Measurements from ENCODE around the gene SPATA1.
A peak's percentile ranks its signal among the peaks of the same experiment; 100 is the strongest.

SPATA1 gene

DNA sequence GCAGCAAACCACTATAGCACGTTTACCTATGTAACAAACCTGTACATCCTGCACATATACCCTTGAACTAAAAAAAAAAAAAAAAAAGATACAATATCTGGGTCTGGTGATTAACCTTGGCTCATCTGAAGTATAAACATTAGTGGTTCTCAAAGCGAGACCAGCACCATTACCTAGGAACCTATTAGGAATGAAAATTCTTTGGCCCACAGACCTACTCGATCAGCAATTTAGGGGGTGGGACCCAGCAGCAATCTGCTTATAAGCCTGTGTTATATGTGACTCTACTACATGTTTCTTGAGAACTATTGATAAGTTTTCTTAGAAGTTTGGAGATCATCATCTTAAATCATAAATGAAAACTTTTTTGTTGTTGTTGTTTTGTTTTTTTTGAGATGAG, 9.7 kb upstream of the SPATA1 start:
- H3K9me3 ChIP-seq (ENCODE audit: insufficient read depth, low read depth, low read length) = no peaks in the 10 kb centered on the region
- no peak overlapping the region for H3K9ac ChIP-seq (ENCODE audit: low read depth, low read length, poor library complexity, severe bottlenecking)
- H3K36me3 ChIP-seq (ENCODE audit: insufficient read depth, low read length) = peaks cover 95% of the 10 kb centered on the region
- no peak overlapping the region for H3K4me2 ChIP-seq (ENCODE audit: low read depth, low read length, poor library complexity, severe bottlenecking)
- TF ChIP-seq CTCF (conservative IDR thresholded peaks at IDR 0.05; ENCODE audit: low read length) = no peak
- no peak overlapping the region for H2AFZ ChIP-seq (ENCODE audit: low read length)
- H3F3A ChIP-seq (ENCODE audit: low read depth) = 0 out of 2 replicates have a peak, but pooled peaks cover 4% of the 10 kb centered on the region
- H4K20me1 ChIP-seq (ENCODE audit: insufficient read depth, low read length, poor library complexity, severe bottlenecking) = peaks cover 34% of the 10 kb centered on the region
- no peaks in the 10 kb centered on the region for H3K27me3 ChIP-seq (ENCODE audit: insufficient read depth, low read length, poor library complexity, severe bottlenecking)
- H3K4me3 ChIP-seq (ENCODE audit: low read length, poor library complexity, severe bottlenecking) = no peak overlapping the region
- peaks cover 20% of the 10 kb centered on the region for H3K4me1 ChIP-seq (ENCODE audit: insufficient read depth, low read length, poor library complexity, severe bottlenecking)
- H3K9me2 ChIP-seq (replicated peaks; ENCODE audit: low read depth, low read length) = no peaks in the 10 kb centered on the region
- H3K79me2 ChIP-seq (ENCODE audit: insufficient read depth, low read length) = peaks cover 28% of the 10 kb centered on the region

GRCh38 chr1:84497631-84498275, 8.4 kb upstream of the SPATA1 start:
- Histone ChIP-seq H3K9me2 (replicated peaks; ENCODE audit: low read depth, low read length) (no peaks in the 10 kb centered on the region), H4K20me1 (ENCODE audit: insufficient read depth, low read length, poor library complexity, severe bottlenecking) (peaks cover 46% of the 10 kb centered on the region), H3K79me2 (ENCODE audit: insufficient read depth, low read length) (peaks cover 40% of the 10 kb centered on the region), H3K27me3 (ENCODE audit: insufficient read depth, low read length, poor library complexity, severe bottlenecking) (no peaks in the 10 kb centered on the region), H3K4me2 (ENCODE audit: low read depth, low read length, poor library complexity, severe bottlenecking) (no peak overlapping the region), H3K4me3 (ENCODE audit: low read length, poor library complexity, severe bottlenecking) (no peak overlapping the region), H2AFZ (ENCODE audit: low read length) (no peak overlapping the region), H3K36me3 (ENCODE audit: insufficient read depth, low read length) (peaks cover 84% of the 10 kb centered on the region), H3K9ac (ENCODE audit: low read depth, low read length, poor library complexity, severe bottlenecking) (no peak overlapping the region), H3K4me1 (ENCODE audit: insufficient read depth, low read length, poor library complexity, severe bottlenecking) (peaks cover 29% of the 10 kb centered on the region), H3K9me3 (ENCODE audit: insufficient read depth, low read depth, low read length) (no peaks in the 10 kb centered on the region), H3F3A (ENCODE audit: low read depth) (0 out of 2 replicates have a peak, but pooled peaks cover 4% of the 10 kb centered on the region)
- TF ChIP-seq CTCF (conservative IDR thresholded peaks at IDR 0.05; ENCODE audit: low read length) (no peak), EZH2phosphoT487 (IDR thresholded peaks at IDR 0.05; ENCODE audit: borderline replicate concordance) (no peak)

- Histone ChIP-seq H4K20me1 (ENCODE audit: insufficient read depth, low read length, poor library complexity, severe bottlenecking) (peaks cover 76% of the 10 kb centered on the region), H3K4me3 (ENCODE audit: low read length, poor library complexity, severe bottlenecking) (peak overlapping the region; percentile 96), H3K36me3 (ENCODE audit: insufficient read depth, low read length) (peaks cover 33% of the 10 kb centered on the region), H3K4me1 (ENCODE audit: insufficient read depth, low read length, poor library complexity, severe bottlenecking) (peaks cover 53% of the 10 kb centered on the region), H3K9me3 (ENCODE audit: insufficient read depth, low read depth, low read length) (no peaks in the 10 kb centered on the region), H2AFZ (ENCODE audit: low read length) (no peak overlapping the region), H3K9me2 (replicated peaks; ENCODE audit: low read depth, low read length) (no peaks in the 10 kb centered on the region), H3K27me3 (ENCODE audit: insufficient read depth, low read length, poor library complexity, severe bottlenecking) (no peaks in the 10 kb centered on the region), H3K79me2 (ENCODE audit: insufficient read depth, low read length) (peaks cover 75% of the 10 kb centered on the region), H3K9ac (ENCODE audit: low read depth, low read length, poor library complexity, severe bottlenecking) (peak overlapping the region; percentile 94), H3F3A (ENCODE audit: low read depth) (peaks cover 7% of the 10 kb centered on the region), H3K4me2 (ENCODE audit: low read depth, low read length, poor library complexity, severe bottlenecking) (peak overlapping the region; percentile 83)
- TF ChIP-seq CTCF (conservative IDR thresholded peaks at IDR 0.05; ENCODE audit: low read length) (no peak), EZH2phosphoT487 (IDR thresholded peaks at IDR 0.05; ENCODE audit: borderline replicate concordance) (no peak)
Observed at GRCh38 chr1:84502927-84503326, 3.3 kb upstream of the SPATA1 start.

All from Loucy (cell line).